ENCODE results near the gene CFAP73. TPM values are rescaled to one million over a fixed set of nuclear protein-coding genes. Genes with fewer than 3 reads are reported as not detected.
A peak's percentile ranks its signal among the peaks of the same experiment; 100 is the strongest.

The CFAP73 gene
- total RNA-seq, 2 experiments from 2014 or later = 1.7 to 1.9 TPM

DNA sequence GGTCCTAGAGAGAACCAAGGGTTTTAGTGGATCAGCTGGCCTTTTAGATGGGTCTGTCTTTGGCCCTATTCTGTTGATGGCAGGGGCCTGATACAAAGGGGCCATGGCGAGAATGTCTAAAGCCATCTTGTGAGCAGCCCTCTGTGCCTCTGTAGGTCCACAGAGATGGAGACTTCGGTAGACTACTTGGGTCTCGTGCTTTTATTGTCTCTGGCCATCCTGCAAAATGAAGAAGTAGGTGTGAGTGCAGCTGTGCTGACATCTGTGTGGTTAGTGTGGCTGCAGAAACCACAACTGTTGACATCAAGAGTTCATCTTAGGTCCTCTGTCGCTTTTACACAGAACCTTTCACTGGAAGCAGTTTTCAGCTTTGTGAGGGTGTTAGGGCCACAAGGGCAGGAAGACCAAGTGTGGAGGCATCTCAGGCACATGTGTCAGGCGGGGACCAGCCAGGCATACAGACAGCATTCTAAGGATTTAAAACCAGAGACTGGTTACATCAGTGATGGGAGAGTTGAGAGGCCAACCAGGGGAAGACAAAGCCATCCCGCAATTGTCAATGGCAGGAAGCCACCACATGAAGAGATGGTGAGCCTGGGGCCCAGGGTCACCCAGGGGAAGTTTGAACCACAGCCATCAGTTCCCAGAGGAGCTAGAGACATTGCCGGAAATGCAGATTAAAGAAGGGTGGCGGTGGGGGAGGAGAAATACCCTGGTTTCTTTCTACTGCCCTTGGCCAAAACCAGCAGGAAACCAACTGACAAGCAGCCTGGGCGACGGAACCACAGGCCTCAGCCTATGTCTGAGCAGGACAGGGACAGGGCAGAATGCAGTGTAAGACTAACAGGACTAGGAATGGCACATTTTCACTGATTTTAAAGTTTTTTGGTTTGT lies 58.8 kb downstream of the CFAP73 start:
- peak overlapping the region; percentile 37 for H3K4me3 Mint-ChIP-seq
- peaks cover 45% of the 10 kb centered on the region for H3K4me1 Mint-ChIP-seq (ENCODE audit: low read depth)
- ATAC-seq (peak; percentile 85), DNase-seq (peak; percentile 94)
- H3K9me3 Mint-ChIP-seq = peaks cover 4% of the 10 kb centered on the region
- no peak for TF ChIP-seq CTCF (IDR thresholded peaks at IDR 0.05)
- no peaks in the 10 kb centered on the region for H3K27me3 Mint-ChIP-seq
- POLR2A ChIA-PET = interaction anchor here (0.6 to 3.4 kb wide), 10 partner anchors 9 to 230 kb away, joined by 3 to 21 read pairs (median 6); partner anchors contain the start of genes DDX54, OAS2, RITA1 and TPCN1
- CTCF ChIA-PET = interaction anchor here (1.0 to 2.0 kb wide), 6 partner anchors 11 to 160 kb away, joined by 3 to 9 read pairs (median 4); no protein-coding TSS in a partner anchor
- intact Hi-C loops (cut with micrococcal nuclease) = loop anchor here (2.0 to 5.0 kb wide), 2 partner anchors 15 to 54 kb away; no protein-coding TSS in a partner anchor
- H3K27ac Mint-ChIP-seq = peak overlapping the region; percentile 92
- no peaks in the 10 kb centered on the region for H3K36me3 Mint-ChIP-seq (ENCODE audit: low read depth)

Small RNAs within 50 kb of the gene (microRNA-seq; reads per million reads assigned to microRNA genes)
- 0.91 reads per million for gene MIR7106 (ENCODE audit: borderline microRNAs expressed, borderline replicate concordance)

Other genes with a start within 250 kb of the CFAP73 start
- 10 to 100 TPM; 22.7 to 26.8 TPM for gene OAS1, start 242.8 kb upstream of the CFAP73 start, total RNA-seq
- 10 to 100 TPM; 21.4 to 22.2 TPM for gene OAS3, start 211.2 kb upstream of the CFAP73 start, total RNA-seq
- 100 to 1,000 TPM in 1 of 2 experiments, 10 to 100 TPM in 1; 95.7 to 104 TPM for gene OAS2, start 171.2 kb upstream of the CFAP73 start, total RNA-seq
- gene DTX1, start 93.0 kb upstream of the CFAP73 start, total RNA-seq = 1 to 10 TPM; 2.9 to 3.4 TPM
- 10 to 100 TPM in 1 of 2 experiments, 1 to 10 TPM in 1; 9.8 to 12.4 TPM for gene RASAL1, start 14.0 kb upstream of the CFAP73 start, total RNA-seq
- 100 to 1,000 TPM; 112 to 133 TPM for gene DDX54, start 35.8 kb downstream of the CFAP73 start, total RNA-seq
- 10 to 100 TPM; 18.5 to 19.1 TPM for gene RITA1, start 36.0 kb downstream of the CFAP73 start, total RNA-seq
- gene TPCN1, start 71.7 kb downstream of the CFAP73 start, total RNA-seq = 10 to 100 TPM; 29.9 to 33.5 TPM
- gene SLC8B1, start 185.4 kb downstream of the CFAP73 start, total RNA-seq = 10 to 100 TPM; 13.4 to 18.9 TPM
- 10 to 100 TPM; 13.5 to 13.9 TPM for gene PLBD2, start 208.9 kb downstream of the CFAP73 start, total RNA-seq